IMR-90 (cell line): Measurements from ENCODE around the gene REXO1.

Source experiments
- CEBPB ChIP-seq: IDR thresholded peaks from 2 replicates; pipeline ENCODE4 v1.6.1; 2012; ENCODE audit warnings: low read depth, low read length, improper control_type of control experiment
- CTCF ChIP-seq: conservative IDR thresholded peaks from 2 replicates; pipeline ENCODE4 v1.5.1; 2012; ENCODE audit warnings: mild to moderate bottlenecking, low read depth, low read length, improper control_type of control experiment
- FOS ChIP-seq: fragments of 150-350 bp; IDR thresholded peaks from 2 replicates; pipeline ENCODE4 v1.6.1; 2016; ENCODE audit warnings: low read depth, low read length
- POLR2A ChIP-seq: IDR thresholded peaks from 2 replicates; pipeline ENCODE4 v1.6.1; 2012; ENCODE audit warnings: mild to moderate bottlenecking, low read depth, low read length
- RCOR1 ChIP-seq: IDR thresholded peaks from 2 replicates; pipeline ENCODE4 v1.6.1; 2012; ENCODE audit warnings: mild to moderate bottlenecking, low read length, improper control_type of control experiment; ENCODE audit not compliant: insufficient replicate concordance

- TF ChIP-seq POLR2A (no peak), RCOR1 (no peak), CTCF (no peak), CEBPB (no peak), FOS (no peak)
Observed at GRCh38 chr19:1783354-1783753, 64.9 kb downstream of the REXO1 start.
